GM18508 (cell line): ENCODE results near the gene LTB4R.

ENCODE experiments used
- ATAC-seq: cut with Tn5 transposase; IDR thresholded peaks from one replicate; pipeline ENCODE4 v1.9.1; 2021; ENCODE audit warnings: moderate number of reproducible peaks; ENCODE audit not compliant: insufficient read depth, unreplicated experiment

The LTB4R gene

GRCh38 chr14:24365600-24366412 is 54.5 kb downstream of the LTB4R start:
- no peak for ATAC-seq

- no peak for ATAC-seq
Measured at GRCh38 chr14:24366413-24366720, 55.1 kb downstream of the LTB4R start.

- ATAC-seq, result no peak
Measured at GRCh38 chr14:24366721-24367513, 55.6 kb downstream of the LTB4R start.
